Measurements from ENCODE around the gene SYT1. TPM values are rescaled to one million over a fixed set of nuclear protein-coding genes. Genes with fewer than 3 reads are reported as not detected.
A peak's percentile ranks its signal among the peaks of the same experiment; 100 is the strongest.

SYT1 gene
- total RNA-seq, 2 donors from 2014 or later: not detected

- Mint-ChIP-seq H3K27ac (no peak overlapping the region), H3K36me3 (no peaks in the 10 kb centered on the region), H3K9me3 (no peaks in the 10 kb centered on the region)
- no peak for ATAC-seq
- DNase-seq (ENCODE audit: low spot score in 2 of 2): no peak
Observed at GRCh38 chr12:79380402-79380801, 515.8 kb downstream of the SYT1 start.

GRCh38 chr12:79381248-79382208, 517.0 kb downstream of the SYT1 start:
- no peaks in the 10 kb centered on the region for H3K36me3 Mint-ChIP-seq
- ATAC-seq: no peak
- no peak overlapping the region for H3K27ac Mint-ChIP-seq
- no peaks in the 10 kb centered on the region for H3K9me3 Mint-ChIP-seq
- no peak for DNase-seq (ENCODE audit: low spot score in 2 of 2)

- Mint-ChIP-seq H3K27ac (no peak overlapping the region), H3K9me3 (peaks cover 0 to 6% of the 10 kb centered on the region in 2 donors), H3K36me3 (no peaks in the 10 kb centered on the region)
- DNase-seq (ENCODE audit: low spot score in 2 of 2) (no peak), ATAC-seq (no peak)
Observed at GRCh38 chr12:79384551-79384950, 520.0 kb downstream of the SYT1 start.

- no peak for ATAC-seq
- DNase-seq (ENCODE audit: low spot score in 2 of 2): no peak
- no peaks in the 10 kb centered on the region for H3K36me3 Mint-ChIP-seq
- H3K27ac Mint-ChIP-seq: no peak overlapping the region
- H3K9me3 Mint-ChIP-seq: peaks cover 6 to 11% of the 10 kb centered on the region in 2 donors
Observed at GRCh38 chr12:79388011-79388410, 523.4 kb downstream of the SYT1 start.

- DNase-seq (ENCODE audit: low spot score in 2 of 2) (no peak), ATAC-seq (no peak)
- no peaks in the 10 kb centered on the region for H3K36me3 Mint-ChIP-seq
- H3K27ac Mint-ChIP-seq: no peak overlapping the region
- H3K9me3 Mint-ChIP-seq: peaks cover 8 to 14% of the 10 kb centered on the region in 2 donors
Observed at GRCh38 chr12:79393842-79394241, 529.3 kb downstream of the SYT1 start.

GRCh38 chr12:79397609-79398008, 533.0 kb downstream of the SYT1 start:
- Mint-ChIP-seq H3K27ac (no peak overlapping the region), H3K36me3 (no peaks in the 10 kb centered on the region), H3K9me3 (peaks cover 7 to 8% of the 10 kb centered on the region in 2 donors)
- DNase-seq (ENCODE audit: low spot score in 2 of 2): no peak
- no peak for ATAC-seq

GRCh38 chr12:79400481-79400880, 535.9 kb downstream of the SYT1 start:
- H3K27ac Mint-ChIP-seq: no peak overlapping the region
- DNase-seq (ENCODE audit: low spot score in 2 of 2) (no peak), ATAC-seq (no peak)
- H3K9me3 Mint-ChIP-seq: peaks cover 0 to 8% of the 10 kb centered on the region in 2 donors
- H3K36me3 Mint-ChIP-seq: no peaks in the 10 kb centered on the region

- peaks cover 0 to 8% of the 10 kb centered on the region in 2 donors for H3K9me3 Mint-ChIP-seq
- no peaks in the 10 kb centered on the region for H3K36me3 Mint-ChIP-seq
- ATAC-seq: no peak
- no peak overlapping the region for H3K27ac Mint-ChIP-seq
- no peak for DNase-seq (ENCODE audit: low spot score in 2 of 2)
Observed at GRCh38 chr12:79402606-79403005, 538.0 kb downstream of the SYT1 start.

GRCh38 chr12:79406993-79407392, 542.4 kb downstream of the SYT1 start:
- ATAC-seq: no peak
- H3K9me3 Mint-ChIP-seq: peaks cover 0 to 3% of the 10 kb centered on the region in 2 donors
- H3K27ac Mint-ChIP-seq: no peak overlapping the region
- no peaks in the 10 kb centered on the region for H3K36me3 Mint-ChIP-seq
- DNase-seq (ENCODE audit: low spot score in 2 of 2): no peak

- DNase-seq (ENCODE audit: low spot score in 2 of 2): no peak
- Mint-ChIP-seq H3K9me3 (peaks cover 0 to 2% of the 10 kb centered on the region in 2 donors), H3K27ac (no peak overlapping the region), H3K36me3 (no peaks in the 10 kb centered on the region)
- ATAC-seq: peak in 1 of 2 donors; percentile 60
Observed at GRCh38 chr12:79407671-79408622, 543.4 kb downstream of the SYT1 start.

GRCh38 chr12:79408689-79409088, 544.1 kb downstream of the SYT1 start:
- Mint-ChIP-seq H3K9me3 (no peaks in the 10 kb centered on the region), H3K36me3 (no peaks in the 10 kb centered on the region), H3K27ac (no peak overlapping the region)
- ATAC-seq (no peak), DNase-seq (ENCODE audit: low spot score in 2 of 2) (no peak)

GRCh38 chr12:79409562-79409961, 545.0 kb downstream of the SYT1 start:
- ATAC-seq (no peak), DNase-seq (ENCODE audit: low spot score in 2 of 2) (no peak)
- Mint-ChIP-seq H3K36me3 (no peaks in the 10 kb centered on the region), H3K27ac (no peak overlapping the region), H3K9me3 (no peaks in the 10 kb centered on the region)

- H3K9me3 Mint-ChIP-seq: no peaks in the 10 kb centered on the region
- H3K36me3 Mint-ChIP-seq: no peaks in the 10 kb centered on the region
- ATAC-seq (no peak), DNase-seq (ENCODE audit: low spot score in 2 of 2) (no peak)
- H3K27ac Mint-ChIP-seq: no peak overlapping the region
Observed at GRCh38 chr12:79411791-79412190, 547.2 kb downstream of the SYT1 start.

GRCh38 chr12:79413796-79414195, 549.2 kb downstream of the SYT1 start:
- DNase-seq (ENCODE audit: low spot score in 2 of 2) (no peak), ATAC-seq (no peak)
- no peaks in the 10 kb centered on the region for H3K36me3 Mint-ChIP-seq
- no peak overlapping the region for H3K27ac Mint-ChIP-seq
- H3K9me3 Mint-ChIP-seq: no peaks in the 10 kb centered on the region

GRCh38 chr12:79414252-79414651, 549.7 kb downstream of the SYT1 start:
- DNase-seq (ENCODE audit: low spot score in 2 of 2): no peak
- ATAC-seq: no peak
- Mint-ChIP-seq H3K36me3 (no peaks in the 10 kb centered on the region), H3K9me3 (no peaks in the 10 kb centered on the region), H3K27ac (no peak overlapping the region)

GRCh38 chr12:79415321-79415720, 550.7 kb downstream of the SYT1 start:
- Mint-ChIP-seq H3K9me3 (no peaks in the 10 kb centered on the region), H3K27ac (no peak overlapping the region), H3K36me3 (no peaks in the 10 kb centered on the region)
- DNase-seq (ENCODE audit: low spot score in 2 of 2) (no peak), ATAC-seq (no peak)
